Mesodermal cell (in vitro differentiated cells): ENCODE results near the gene ZNF618.

ENCODE experiments used
- H3K27ac ChIP-seq: 2 replicates; pipeline ENCODE4 v1.7.0; 2013; ENCODE audit warnings: mild to moderate bottlenecking, low read depth, low read length, moderate library complexity; ENCODE audit not compliant: severe bottlenecking
- H3K36me3 ChIP-seq: 2 replicates; pipeline ENCODE4 v1.7.1; 2013; ENCODE audit warnings: mild to moderate bottlenecking, low read length, moderate library complexity; ENCODE audit not compliant: control insufficient read depth, insufficient read depth
- H3K4me1 ChIP-seq: one replicate; pipeline ENCODE4 v1.7.1; 2013; ENCODE audit warnings: mild to moderate bottlenecking, low read length; ENCODE audit not compliant: insufficient read depth, control insufficient read depth, poor library complexity, severe bottlenecking
- H3K4me3 ChIP-seq: 2 replicates; pipeline ENCODE4 v1.7.0; 2013; ENCODE audit warnings: low read length, control low read depth, mild to moderate bottlenecking; ENCODE audit not compliant: insufficient read depth, poor library complexity, severe bottlenecking; ENCODE audit errors: extremely low read depth
- H3K9me3 ChIP-seq: 2 replicates; pipeline ENCODE4 v1.7.1; 2013; ENCODE audit warnings: mild to moderate bottlenecking, low read length, moderate library complexity; ENCODE audit not compliant: control insufficient read depth
- WGBS, 2 experiments: methylation state at CpG; one replicate each; pipeline ENCODE4 v1.1.5; 2013; ENCODE audit warnings: missing lambda C conversion rate in 2 of 2; ENCODE audit not compliant: insufficient coverage in 2 of 2; 5-methylcytosine and 5-hydroxymethylcytosine counted together

ZNF618 gene

DNA sequence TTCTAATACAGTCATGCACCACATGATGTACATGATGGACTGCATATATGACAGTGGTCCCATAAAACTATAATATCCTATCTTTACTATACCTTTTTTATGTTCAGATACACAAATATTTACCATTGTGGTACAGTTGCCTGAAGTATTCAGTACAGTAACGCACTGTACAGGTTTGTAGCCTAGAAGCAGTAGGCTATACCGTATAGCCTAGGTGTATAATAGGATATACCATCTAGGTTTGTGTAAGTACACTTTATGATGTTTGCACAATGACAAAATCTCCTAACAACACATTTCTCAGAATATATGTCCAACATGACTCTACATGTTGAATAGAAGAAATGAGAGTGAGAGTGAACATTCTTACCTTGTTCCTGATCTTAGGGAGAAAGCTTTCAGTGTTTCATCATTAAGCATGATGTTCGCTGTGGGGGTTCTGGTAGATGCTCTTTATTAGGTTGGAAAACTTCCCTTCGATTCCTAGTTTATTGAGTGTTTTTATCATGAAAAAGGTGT, 170.2 kb downstream of the ZNF618 start:
- Histone ChIP-seq H3K4me3 (no peak overlapping the region), H3K36me3 (peaks cover 46% of the 10 kb centered on the region), H3K4me1 (no peaks in the 10 kb centered on the region), H3K27ac (no peak overlapping the region), H3K9me3 (no peaks in the 10 kb centered on the region)
- WGBS, 2 experiments = 100% methylated on average over 2 of the region's 4 CpGs

DNA sequence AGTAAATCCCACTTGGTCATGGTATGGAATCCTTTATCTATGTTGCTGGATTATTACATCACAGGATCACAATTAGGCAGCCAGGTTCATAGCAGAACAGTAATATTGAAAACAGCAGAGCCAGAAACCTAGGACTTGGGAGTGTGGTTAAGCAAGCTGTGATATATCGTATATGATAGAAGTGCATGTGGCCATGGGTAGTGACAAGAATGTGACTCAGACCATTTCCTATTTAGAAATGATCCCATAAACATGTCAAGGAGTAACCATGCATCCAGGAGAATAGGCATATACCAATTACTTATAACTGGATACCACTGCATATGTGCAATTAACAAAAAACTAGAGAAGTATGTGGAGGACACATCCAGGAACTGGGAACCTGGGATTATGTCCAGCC, 170.8 kb downstream of the ZNF618 start:
- H3K9me3 ChIP-seq = no peaks in the 10 kb centered on the region
- no CpG with 5 or more reads among the region's 1 CpG for WGBS, 2 experiments
- H3K4me1 ChIP-seq = no peaks in the 10 kb centered on the region
- no peak overlapping the region for H3K4me3 ChIP-seq
- no peak overlapping the region for H3K27ac ChIP-seq
- H3K36me3 ChIP-seq = peaks cover 52% of the 10 kb centered on the region

DNA sequence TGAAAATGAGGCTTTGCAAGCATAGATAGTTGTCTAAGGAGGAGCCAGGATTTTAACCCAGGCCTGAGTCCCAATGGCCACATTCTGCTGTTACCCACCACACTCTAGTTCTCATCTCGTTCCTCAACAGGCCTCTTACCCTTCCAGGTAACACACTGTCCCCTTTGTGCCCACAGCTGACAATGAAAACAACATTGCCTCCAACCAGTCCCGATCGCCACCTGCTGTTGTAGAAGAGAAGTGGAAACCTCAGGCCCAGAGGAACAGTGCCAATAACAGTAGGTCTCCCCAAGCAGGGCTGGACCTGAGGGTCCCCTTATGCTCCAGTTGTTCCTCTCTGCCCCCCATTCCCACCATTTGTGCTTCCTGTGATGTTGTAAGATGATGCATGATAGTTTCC, 171.6 kb downstream of the ZNF618 start:
- WGBS, 2 experiments = 68% methylated on average over 3 of the region's 3 CpGs; no CpG with 5 or more reads in 1 of the 2 experiments
- H3K36me3 ChIP-seq = peaks cover 51% of the 10 kb centered on the region

DNA sequence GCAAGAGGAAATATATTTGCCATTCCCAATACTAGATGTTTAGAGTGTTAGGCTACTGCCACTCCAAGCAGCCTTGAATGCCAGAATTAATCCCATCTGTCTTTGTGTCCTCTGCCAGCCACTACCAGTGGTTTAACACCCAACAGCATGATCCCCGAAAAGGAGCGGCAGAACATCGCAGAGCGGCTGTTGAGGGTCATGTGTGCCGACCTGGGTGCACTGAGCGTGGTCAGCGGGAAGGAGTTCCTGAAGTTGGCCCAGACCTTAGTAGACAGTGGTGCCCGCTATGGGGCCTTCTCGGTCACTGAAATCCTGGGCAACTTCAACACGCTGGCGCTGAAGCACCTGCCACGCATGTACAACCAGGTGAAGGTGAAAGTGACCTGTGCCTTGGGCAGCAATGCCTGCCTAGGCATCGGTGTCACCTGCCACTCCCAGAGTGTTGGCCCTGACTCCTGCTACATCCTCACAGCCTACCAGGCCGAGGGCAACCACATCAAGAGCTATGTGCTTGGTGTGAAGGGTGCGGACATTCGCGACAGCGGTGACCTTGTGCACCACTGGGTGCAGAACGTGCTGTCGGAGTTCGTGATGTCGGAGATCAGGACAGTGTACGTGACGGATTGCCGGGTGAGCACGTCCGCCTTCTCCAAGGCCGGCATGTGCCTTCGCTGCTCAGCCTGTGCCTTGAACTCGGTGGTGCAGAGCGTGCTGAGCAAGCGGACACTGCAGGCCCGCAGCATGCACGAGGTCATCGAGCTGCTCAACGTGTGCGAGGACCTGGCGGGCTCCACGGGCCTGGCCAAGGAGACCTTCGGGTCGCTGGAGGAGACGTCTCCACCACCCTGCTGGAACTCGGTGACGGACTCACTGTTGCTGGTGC, 172.7 kb downstream of the ZNF618 start:
- 95% methylated on average over 43 to 44 of the region's 44 CpGs for WGBS, 2 experiments
- Histone ChIP-seq H3K9me3 (no peaks in the 10 kb centered on the region), H3K36me3 (peaks cover 45% of the 10 kb centered on the region), H3K4me3 (no peak overlapping the region), H3K4me1 (no peaks in the 10 kb centered on the region), H3K27ac (no peak overlapping the region)

More for the DNA sequence above, 171.6 kb downstream of the ZNF618 start:
- Histone ChIP-seq H3K4me1 (no peaks in the 10 kb centered on the region), H3K4me3 (no peak overlapping the region), H3K27ac (no peak overlapping the region), H3K9me3 (no peaks in the 10 kb centered on the region)

DNA sequence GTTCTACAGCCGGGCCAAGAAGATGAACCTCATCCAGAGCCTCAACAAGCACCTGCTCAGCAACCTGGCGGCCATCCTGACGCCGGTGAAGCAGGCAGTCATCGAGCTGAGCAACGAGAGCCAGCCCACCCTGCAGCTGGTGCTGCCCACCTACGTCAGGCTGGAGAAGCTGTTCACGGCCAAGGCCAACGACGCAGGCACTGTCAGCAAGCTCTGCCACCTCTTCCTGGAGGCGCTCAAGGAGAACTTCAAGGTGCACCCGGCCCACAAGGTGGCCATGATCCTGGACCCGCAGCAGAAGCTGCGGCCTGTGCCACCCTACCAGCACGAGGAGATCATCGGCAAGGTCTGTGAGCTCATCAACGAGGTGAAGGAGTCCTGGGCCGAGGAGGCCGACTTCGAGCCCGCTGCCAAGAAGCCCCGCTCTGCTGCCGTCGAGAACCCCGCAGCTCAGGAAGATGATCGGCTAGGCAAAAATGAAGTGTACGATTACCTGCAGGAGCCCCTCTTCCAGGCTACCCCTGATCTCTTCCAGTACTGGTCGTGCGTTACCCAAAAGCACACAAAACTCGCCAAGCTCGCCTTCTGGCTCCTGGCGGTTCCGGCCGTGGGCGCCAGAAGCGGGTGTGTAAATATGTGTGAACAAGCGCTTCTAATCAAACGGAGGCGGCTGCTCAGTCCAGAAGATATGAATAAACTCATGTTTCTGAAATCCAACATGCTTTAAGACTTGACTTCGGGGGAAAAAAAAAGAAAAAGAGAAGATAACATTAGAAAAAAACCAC, 173.5 kb downstream of the ZNF618 start:
- peaks cover 45% of the 10 kb centered on the region for H3K36me3 ChIP-seq
- no peaks in the 10 kb centered on the region for H3K9me3 ChIP-seq
- H3K4me3 ChIP-seq = no peak overlapping the region
- 93 to 95% methylated on average over 30 to 35 of the region's 40 CpGs for WGBS, 2 experiments
- no peaks in the 10 kb centered on the region for H3K4me1 ChIP-seq
- no peak overlapping the region for H3K27ac ChIP-seq

DNA sequence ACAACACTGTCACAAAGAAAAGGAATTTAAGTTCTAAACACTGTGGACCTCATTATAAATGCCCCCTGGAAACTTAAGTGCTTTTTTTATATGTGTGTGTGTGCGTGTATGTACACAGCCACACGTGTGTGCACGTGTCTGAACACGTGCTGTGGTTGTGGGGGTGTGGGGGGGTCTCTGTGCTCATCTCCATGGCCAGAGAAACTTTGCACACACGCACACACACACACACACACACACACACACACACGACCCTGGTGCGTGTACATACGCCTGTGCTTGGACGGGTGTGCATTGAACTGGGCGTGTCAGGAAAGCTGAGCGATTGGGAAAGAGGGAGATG, 174.1 kb downstream of the ZNF618 start:
- WGBS, 2 experiments = 92 to 100% methylated on average over 2 of the region's 11 CpGs
- H3K27ac ChIP-seq = no peak overlapping the region
- H3K4me1 ChIP-seq = no peaks in the 10 kb centered on the region
- H3K4me3 ChIP-seq = no peak overlapping the region
- no peaks in the 10 kb centered on the region for H3K9me3 ChIP-seq
- peaks cover 45% of the 10 kb centered on the region for H3K36me3 ChIP-seq

DNA sequence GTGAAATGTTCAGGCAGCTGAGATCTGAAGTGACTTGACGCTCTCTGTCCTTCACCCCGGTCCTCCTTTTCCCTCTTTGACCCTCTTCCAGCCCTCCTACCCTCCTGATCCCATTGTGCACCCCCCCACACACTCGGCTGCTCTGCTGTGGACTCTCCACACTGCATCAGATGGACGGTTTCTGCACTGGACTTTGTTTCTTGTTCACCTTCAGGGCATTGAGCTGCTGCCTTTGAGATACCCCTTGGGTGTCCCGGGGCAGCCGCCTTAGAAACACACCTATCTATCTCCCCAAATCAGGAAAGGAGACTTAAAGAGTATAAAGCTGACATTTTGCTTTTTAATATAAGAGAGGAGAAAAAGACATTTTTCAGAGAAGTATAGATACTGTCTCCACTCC, 174.5 kb downstream of the ZNF618 start:
- Histone ChIP-seq H3K4me3 (no peak overlapping the region), H3K9me3 (no peaks in the 10 kb centered on the region), H3K27ac (no peak overlapping the region), H3K4me1 (no peaks in the 10 kb centered on the region), H3K36me3 (peaks cover 45% of the 10 kb centered on the region)
- WGBS, 2 experiments = 92 to 100% methylated on average over 1 to 2 of the region's 6 CpGs

DNA sequence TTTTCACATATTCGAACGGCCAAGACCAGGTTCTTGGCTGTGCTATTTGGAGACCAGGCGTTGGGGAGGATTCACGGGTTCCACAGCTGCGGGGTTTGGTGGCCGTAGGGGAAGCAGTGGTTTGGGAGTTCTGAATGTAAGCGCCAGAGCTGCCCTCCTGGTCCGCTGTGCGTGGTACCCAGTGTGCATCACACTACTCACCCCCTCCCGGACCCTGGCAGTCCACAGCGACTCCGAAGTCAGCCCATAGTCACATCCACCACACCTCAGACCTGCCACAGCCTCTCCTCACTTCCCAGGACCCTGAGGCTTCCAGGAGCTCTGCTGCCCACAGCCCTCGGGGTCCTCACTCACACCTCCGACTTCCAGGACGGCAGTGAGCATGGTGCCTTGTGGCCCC, 175.2 kb downstream of the ZNF618 start:
- Histone ChIP-seq H3K36me3 (peaks cover 45% of the 10 kb centered on the region), H3K27ac (no peak overlapping the region), H3K4me3 (no peak overlapping the region), H3K9me3 (no peaks in the 10 kb centered on the region), H3K4me1 (no peaks in the 10 kb centered on the region)
- WGBS, 2 experiments = 98% methylated on average over 8 to 14 of the region's 15 CpGs

DNA sequence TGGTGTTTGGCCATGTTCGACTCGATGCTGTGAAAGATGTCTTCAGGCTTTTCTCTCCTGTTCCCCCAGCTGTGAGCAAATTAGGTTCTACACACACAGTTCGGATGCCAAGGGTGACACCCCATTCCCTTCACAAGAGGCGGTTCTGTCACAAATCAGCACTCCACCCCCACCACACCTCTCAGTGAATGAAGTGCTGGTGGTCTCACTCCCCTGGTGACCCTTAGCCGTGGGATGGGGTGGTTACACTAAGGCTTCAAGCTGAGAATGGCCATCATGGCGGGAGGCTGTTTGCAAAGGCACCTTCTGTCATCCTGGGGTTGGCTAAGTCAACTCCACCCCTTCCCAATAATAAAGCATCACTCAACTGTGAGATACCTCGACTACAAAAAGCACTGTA, 175.6 kb downstream of the ZNF618 start:
- Histone ChIP-seq H3K4me3 (no peak overlapping the region), H3K27ac (no peak overlapping the region), H3K4me1 (no peaks in the 10 kb centered on the region), H3K9me3 (no peaks in the 10 kb centered on the region), H3K36me3 (peaks cover 44% of the 10 kb centered on the region)
- 88 to 98% methylated on average over 4 to 5 of the region's 7 CpGs for WGBS, 2 experiments

DNA sequence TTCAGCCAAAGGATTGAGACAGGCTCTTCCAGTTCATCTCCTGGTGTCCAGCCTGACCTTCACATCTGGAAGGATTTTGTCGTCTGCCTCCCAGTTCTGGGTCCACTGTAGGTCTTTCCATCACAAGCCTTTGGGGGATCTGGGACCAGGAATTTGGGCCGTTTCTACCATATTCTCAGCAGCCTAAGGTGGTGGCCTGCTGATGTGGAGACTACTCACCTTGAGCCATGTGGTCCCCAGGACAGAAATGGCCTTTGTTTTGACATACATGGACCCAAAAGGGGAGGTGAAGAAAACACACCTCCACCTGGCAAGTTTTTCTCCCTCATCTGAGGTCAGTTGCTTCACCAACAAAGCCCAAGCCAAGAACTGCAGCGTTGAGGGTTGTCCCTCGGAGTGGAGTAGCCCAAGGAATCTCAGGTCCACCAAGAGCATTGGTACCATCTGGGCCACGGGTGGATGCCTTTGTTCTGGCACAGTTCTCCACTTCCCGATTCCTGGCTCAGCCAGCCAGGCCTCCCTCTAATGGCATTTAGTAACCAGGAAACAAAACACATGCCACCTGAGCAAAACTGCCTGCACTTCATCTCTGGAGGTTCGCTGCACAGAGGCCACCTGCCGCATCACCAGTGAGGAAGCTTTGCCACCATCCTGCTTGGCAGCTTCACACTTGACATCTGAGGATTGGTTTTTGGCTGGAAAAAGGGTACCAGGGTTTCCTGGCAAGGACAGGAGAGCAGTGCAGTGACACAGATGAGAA, 177.3 kb downstream of the ZNF618 start:
- 93 to 95% methylated on average over 8 of the region's 8 CpGs for WGBS, 2 experiments
- Histone ChIP-seq H3K4me1 (no peaks in the 10 kb centered on the region), H3K9me3 (no peaks in the 10 kb centered on the region), H3K4me3 (no peak overlapping the region), H3K27ac (no peak overlapping the region), H3K36me3 (peaks cover 30% of the 10 kb centered on the region)
